Prostate gland (tissue), 2 donors: Measurements from ENCODE around the gene RABEPK.

Experiments
- POLR2A ChIP-seq: fragments of 450-650 bp; IDR thresholded peaks from one replicate; pipeline ENCODE4 v1.6.1; 2016; ENCODE audit warnings: antibody characterized with exemption, mild to moderate bottlenecking
- TF ChIP-seq, protein P1 (sequence below), 4 experiments: fragments of 200-600 bp in 2 of 4; fragments of 450-650 bp in 2 of 4; sonication (generic) in 2 of 4; IDR thresholded peaks; 1 replicate in 3 of 4; 2 replicates in 1 of 4; pipeline ENCODE4 v1.5.1; 2016 to 2019; ENCODE audit warnings: antibody characterized with exemption in 4 of 4, mild to moderate bottlenecking in 2 of 4, moderate library complexity in 2 of 4

DNA sequence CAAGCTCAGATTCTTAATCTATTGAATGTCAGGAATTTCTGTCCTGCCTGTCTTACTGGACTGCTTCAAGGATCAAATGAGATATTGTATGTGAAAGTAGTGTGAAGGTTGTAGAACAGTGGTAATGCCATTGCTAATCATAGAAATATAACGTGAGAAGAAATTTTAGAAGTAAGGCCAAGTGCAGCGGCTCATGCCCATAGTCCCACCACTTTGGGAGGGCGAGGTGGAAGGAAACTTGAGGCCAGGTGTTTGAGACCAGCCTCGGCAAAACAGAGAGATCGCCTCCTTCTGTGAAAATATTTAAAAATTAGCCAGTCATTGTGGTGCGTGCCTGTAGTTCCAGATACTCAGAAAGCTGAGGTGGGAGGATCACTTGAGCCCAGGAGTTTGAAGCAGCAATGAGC, 45.9 kb downstream of the RABEPK start:
- TF ChIP-seq, protein P1, sequence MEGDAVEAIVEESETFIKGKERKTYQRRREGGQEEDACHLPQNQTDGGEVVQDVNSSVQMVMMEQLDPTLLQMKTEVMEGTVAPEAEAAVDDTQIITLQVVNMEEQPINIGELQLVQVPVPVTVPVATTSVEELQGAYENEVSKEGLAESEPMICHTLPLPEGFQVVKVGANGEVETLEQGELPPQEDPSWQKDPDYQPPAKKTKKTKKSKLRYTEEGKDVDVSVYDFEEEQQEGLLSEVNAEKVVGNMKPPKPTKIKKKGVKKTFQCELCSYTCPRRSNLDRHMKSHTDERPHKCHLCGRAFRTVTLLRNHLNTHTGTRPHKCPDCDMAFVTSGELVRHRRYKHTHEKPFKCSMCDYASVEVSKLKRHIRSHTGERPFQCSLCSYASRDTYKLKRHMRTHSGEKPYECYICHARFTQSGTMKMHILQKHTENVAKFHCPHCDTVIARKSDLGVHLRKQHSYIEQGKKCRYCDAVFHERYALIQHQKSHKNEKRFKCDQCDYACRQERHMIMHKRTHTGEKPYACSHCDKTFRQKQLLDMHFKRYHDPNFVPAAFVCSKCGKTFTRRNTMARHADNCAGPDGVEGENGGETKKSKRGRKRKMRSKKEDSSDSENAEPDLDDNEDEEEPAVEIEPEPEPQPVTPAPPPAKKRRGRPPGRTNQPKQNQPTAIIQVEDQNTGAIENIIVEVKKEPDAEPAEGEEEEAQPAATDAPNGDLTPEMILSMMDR (IDR thresholded peaks at IDR 0.05), result no peak
- TF ChIP-seq POLR2A, result no peak
